ACHN (cell line): ENCODE measurements around the gene GP1BA.
A peak's percentile ranks its signal among the peaks of the same experiment; 100 is the strongest.
"Not testable (repeated sequence)": the region's sequence is repeated elsewhere in the genome, so short reads cannot be mapped to it uniquely, and the experiment has no call there.

Experiments
- DNase-seq: peaks from one replicate; pipeline ENCODE4 v3.0.0-alpha.2; 2015
- in situ Hi-C: cut with HindIII; loops from 2 replicates; pipeline ENCODE4 v1.10.0; 2017; ENCODE audit warnings: low sequenced_read_pairs, low pct_ligation_motif_present, low pct_unique_long_range_greater_than_20kb

GP1BA gene

DNA sequence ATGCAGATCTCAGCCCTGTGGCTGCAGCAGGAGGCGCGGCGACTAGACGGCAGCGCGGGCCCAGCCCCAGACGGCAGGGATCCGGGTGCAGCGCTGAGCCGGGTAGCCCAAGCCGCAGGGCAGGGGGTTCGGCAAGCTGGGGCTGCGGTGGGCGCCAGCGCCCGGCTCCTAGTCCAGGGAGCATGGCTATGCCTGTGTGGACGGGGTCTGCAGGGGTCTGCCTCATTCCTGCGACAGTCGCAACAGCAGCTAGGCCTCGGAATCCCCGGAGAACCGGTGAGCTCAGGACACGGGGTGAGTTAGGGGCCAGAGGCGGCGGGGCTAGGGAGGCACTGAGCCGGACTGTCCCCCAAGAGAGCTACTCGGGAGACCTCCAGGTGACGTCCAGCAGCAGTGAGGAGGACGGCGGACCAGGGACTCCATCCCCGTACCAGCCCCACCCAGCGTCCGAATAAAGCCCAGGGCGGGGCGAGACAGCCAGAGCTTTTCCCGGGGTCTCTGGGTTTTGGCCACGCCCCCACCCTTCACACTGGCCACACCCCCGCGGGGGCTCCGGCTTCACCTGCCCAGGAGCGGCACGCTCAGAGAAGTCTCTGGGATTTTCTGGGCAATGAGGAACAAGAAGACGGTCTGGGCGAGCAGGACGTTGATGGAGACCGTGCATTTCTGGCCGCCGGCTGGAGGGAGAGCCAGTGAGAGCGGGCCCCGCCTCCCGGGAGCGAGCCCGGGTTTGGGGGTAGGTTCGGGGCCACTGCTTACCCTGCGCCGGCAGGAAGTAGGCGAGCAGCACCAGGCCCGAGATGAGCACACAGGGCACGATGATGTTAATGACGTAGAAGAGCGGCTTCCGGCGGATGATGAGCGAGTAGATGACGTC is 31.6 kb upstream of the GP1BA start:
- in situ Hi-C loops, result no loop called here
- no peak for DNase-seq

DNA sequence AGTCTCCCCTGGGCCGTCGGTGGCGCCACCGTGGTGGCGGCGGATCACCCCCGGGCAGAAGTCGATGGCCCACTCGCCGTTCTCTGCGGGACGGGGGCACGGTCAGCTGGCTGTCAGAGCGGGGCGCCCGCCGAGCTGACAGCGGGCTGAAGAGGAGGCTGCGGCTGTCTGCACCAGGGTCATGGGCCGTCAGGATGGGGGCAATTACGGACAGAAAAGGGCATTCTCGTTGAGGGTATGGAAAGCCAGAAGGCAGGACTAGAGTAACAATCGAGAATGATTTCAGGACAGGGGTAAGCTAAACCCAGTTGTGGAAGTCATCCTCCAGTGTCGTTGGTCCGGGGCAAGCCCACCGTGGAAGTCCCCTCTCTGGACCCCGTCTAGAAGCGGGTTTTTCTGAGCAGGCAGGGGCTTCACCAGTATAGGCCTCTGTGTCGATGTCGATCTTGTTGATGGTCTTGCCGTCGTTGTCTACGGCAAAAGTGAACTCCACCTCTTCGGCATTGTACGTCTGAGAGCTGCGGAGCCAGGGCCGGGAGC is 30.9 kb upstream of the GP1BA start:
- no peak for DNase-seq
- in situ Hi-C loops, result no loop called here

DNA sequence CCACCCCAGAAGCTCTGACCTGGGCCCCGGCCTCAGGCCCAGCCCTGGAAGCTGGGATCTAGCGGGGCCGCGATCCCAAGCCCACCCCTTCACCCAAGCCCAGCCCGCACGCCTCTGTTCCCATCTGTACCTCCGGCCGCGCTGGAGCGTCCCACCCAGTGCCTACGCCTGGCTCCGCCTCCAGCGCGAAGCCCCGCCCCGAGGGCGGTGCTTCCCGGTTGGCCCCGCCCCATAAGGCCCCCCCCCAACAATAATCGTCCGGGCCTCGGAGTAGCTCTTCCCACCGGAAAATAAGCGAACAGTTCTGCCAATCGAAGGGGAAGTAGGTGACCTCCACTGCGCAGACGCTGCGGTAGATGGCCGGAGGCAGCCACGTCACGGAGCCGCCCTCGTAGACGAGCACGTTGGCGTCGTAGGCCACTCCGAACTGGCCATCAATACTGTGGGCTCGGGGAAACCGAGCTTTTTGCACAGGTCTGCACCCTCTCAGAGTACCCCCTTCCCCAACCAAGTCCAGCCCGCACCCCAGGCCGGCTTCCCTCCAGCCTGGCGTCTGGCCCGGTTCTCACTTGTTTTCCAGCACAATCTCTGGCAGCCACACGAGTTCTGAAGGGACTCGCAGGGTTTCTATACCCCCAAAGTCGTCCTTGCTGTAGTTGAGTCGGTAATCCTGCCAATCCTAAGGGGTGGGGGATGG is 30.3 kb upstream of the GP1BA start:
- in situ Hi-C loops, result no loop called here
- no peak for DNase-seq

DNA sequence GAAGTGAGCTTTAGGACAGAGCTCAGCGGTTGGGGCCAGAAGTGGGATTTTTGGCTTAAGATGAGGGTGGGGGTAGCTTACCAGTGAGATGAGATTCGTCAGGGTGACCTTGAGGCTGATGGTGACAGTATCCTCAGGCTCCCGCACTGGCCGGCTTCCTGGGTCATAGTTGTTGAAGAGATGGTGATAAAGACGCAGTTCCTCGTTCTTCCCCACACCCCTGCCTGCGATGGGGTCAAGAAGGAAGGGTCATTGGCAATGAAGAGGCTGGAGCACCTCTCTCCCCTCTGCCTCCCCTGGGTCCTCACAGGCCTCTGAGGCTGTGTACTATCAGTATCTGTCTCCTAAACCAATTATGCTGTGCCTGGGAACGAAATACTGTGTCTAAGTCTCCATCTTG is 29.5 kb upstream of the GP1BA start:
- in situ Hi-C loops, result no loop called here
- no peak for DNase-seq

DNA sequence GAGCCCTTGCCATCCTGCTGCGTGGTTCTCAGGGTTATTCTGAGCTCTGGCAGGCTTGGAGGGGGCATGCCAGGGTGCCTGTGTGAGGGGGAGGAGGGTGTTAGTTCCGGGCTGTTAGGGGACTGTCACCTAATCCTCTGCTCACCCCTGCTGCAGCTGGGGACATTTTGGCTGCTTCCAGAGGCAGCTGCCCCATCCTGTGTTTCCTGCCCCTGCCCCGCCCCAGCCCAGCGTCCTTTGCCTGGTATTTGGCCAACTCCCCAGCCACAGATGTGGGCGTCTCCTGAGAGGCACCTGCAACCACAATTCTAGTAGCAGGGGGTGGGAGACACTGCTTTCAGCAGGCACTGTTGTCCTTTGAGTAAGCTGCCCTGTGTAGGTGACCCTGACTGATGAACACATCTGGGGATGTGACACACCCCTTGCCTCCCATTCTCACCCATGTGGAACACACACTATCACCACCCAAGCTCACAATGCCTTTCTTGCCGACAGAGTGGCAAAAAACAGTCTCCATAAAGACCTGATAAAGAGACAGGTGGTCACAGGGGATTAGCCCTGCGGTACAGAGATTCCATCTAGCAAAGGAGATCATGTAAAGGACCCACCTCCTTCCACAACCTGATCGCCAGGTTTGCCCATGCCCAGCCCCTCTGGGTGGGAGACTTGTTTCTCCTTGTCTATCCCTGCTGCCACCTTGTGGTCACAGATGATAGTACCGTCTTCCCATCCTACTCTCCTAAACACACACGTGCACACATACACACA is 28.8 kb upstream of the GP1BA start, which contains the start of gene CHRNE:
Gene CHRNE, minus strand, starts transcription at position 48 of the 768 bp plus-strand sequence. Its CDS starts 35 bp downstream, at position 13.
- DNase-seq, result peak; percentile 76
- in situ Hi-C loops, result no loop called here

DNA sequence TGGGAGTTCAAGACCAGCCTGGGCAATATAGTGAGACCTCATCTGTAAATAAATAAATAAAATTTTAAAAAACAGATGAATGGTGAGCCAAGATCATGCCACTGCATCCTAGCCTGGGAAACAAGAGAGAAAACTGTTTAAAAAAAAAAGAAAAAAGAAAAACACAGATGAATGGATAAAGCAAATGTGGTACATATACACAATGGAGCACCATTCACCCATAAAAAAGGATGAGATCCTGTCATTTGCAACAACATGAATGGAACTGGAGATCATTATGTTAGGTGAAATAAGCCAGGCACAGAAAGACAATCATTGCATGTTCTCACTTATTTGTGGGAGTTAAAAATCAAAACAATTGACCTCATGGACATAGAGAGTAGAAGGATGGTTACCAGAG is 25.4 kb upstream of the GP1BA start:
- DNase-seq, in situ Hi-C loops: not testable (repeated sequence)

DNA sequence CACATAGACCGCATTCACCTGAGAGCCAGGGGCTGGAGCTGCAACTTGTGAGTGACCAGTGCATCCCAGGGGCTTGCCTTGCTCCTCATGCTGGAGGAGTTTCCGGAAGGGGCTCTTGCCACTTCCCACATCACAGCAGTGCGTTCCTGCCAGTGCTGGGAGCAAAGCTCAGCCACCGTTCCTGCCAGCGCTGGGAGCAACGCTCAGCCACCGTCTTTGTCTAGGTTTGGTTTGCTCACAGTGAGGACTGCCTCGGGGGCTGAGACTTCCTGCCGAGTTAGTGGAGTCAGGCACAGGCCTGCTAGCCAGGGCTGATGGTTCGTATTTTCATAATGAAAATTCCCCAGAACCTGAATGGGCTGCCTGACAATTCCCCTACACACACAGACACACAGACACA is 23.8 kb upstream of the GP1BA start:
- in situ Hi-C loops, result no loop called here
- DNase-seq, result no peak

DNA sequence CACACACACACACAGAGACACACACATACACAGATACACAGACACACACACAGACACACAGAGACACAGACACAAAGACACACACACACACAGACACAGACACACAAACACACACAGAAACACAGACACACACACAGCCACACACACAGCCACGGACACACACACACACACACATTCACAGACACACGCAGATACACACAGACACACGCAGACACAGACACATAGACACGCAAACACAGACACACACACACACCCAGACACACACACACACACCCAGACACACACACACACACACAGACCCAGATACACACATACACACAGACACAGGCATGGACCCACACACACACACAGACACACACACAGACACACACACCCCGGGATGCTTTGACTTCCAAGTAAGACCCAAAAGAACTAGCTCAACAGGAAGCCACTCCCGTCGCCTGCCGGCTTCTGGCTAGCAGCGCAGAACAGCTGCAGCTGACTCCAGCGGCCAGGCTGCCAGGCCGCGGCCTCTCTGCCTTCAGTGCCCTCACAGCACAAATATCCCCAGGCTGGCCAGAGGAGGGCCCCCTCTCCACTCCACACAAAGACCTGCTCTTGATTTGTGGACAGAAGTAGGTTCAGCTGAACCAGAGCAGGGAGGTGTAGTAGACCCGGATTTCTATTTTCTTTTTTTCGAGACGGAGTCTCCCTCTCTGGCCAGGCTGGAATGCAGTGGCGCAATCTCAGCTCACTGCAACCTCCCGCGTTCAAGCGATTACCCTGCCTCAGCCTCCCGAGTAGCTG is 23.2 kb upstream of the GP1BA start:
- DNase-seq, result peak; percentile 87
- in situ Hi-C loops, result no loop called here

DNA sequence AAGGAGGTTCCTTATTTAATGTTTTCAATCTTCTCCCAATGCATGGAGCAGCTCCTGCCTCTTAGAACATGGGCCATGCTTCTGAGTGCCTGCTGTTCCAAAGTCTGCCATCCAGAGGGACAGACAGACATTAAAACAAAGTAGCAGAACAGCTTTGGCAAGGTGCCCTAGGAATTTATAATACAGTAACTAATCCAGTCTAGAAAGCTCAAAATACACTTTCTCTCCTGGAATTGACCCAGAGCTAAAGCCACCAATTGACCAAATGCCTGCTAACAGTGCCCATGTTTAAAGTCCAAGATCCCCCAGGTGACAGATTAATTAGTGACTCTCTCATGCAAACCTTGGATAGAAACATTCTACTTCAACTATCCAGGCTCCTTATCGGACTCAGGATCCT is 18.1 kb upstream of the GP1BA start:
- DNase-seq, result peak; percentile 20
- in situ Hi-C loops, result no loop called here

DNA sequence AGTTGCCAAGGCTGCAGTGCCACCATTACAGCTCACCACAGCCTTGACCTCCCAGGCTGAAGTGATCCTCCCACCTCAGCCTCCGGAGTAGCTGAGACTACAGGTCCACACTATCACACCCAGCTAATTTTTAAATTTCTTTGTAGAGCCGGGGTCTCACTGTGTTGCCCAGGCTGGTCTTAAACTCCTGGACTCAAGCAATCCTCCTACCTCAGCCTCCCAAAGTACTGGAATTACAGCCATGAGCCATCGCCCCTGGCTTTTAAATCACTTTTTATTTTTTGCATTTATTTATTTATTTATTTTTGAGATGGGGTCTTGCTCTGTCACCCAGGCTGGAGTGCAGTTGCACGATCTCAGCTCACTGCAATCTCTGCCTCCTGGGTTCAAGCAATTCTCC is 17.5 kb upstream of the GP1BA start:
- DNase-seq, in situ Hi-C loops: not testable (repeated sequence)

DNA sequence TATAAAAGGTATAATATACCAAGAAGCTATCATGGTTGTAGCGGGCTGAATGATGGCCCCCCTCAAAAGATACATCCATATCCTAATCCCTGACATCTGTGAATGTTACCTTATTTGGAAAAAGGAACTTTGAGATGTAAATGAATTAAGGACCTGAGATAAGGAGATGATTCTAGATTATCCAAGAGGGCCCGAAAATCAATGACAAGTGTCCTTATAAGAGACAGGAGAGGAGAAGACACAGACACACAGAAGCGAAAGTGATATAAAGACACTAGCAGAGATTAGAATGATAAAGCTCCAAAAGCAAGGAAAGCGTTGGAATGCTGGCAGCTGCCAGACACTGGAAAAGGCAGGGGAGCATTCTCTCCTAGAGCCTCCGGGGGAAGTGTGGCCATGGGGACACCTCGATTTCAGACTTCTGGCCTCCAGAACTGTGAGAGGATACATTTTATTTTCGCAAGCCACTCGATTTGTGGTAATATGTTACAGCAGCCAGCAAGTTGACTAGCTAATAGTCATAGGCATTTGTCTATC is 12.5 kb upstream of the GP1BA start:
- no peak for DNase-seq
- in situ Hi-C loops, result no loop called here

DNA sequence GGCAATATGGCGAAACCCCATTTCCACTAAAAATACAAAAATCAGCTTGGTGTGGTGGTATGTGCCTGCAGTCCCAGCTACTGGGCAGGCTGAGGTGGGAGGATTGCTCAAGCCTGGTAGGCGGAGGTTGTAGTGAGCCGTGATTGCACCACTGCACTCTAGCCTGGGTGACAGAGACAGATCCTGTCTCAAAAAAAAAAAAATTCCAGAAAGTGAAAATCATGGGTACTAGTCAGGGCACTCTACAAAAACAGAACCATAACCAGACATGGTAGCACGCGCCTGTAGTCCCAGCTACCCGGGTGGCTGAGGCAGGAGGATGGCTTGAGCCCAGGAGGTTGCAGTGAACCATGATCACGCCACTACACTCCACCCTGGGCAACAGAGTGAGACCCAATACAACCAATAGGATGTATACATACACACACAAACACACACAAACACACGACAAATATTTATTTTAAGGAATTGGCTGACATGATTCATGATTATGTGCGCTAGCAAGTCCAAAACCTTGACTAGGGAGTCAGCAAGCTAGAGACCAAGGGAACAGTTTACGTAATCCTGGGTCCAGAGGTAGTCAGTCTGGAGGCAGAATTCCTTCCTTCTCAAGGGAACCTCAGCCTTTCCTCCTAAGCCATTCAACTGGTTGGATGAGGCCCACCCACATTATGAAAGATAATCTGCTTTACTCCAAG is 11.6 kb upstream of the GP1BA start:
- in situ Hi-C loops, result no loop called here
- no peak for DNase-seq

DNA sequence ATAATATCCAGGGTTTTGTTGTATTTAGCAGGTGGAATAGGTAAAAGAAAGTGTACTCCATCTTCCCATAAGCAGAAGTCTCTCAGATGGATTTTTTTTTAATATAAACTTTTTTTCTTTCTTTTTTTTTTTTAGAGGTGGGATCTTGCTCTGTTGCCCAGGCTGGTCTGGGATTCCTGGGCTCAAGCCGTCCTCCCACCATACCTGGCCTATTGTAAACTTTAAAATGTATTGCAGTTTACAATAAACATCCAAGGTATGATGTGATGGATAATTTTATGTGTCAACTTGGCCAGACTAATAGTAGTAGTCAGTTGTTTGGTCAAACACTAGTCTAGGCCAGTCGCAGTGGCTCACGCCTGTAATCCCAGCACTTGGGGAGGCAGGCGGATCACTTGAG is 10.8 kb upstream of the GP1BA start:
- DNase-seq, result no peak
- in situ Hi-C loops, result no loop called here

DNA sequence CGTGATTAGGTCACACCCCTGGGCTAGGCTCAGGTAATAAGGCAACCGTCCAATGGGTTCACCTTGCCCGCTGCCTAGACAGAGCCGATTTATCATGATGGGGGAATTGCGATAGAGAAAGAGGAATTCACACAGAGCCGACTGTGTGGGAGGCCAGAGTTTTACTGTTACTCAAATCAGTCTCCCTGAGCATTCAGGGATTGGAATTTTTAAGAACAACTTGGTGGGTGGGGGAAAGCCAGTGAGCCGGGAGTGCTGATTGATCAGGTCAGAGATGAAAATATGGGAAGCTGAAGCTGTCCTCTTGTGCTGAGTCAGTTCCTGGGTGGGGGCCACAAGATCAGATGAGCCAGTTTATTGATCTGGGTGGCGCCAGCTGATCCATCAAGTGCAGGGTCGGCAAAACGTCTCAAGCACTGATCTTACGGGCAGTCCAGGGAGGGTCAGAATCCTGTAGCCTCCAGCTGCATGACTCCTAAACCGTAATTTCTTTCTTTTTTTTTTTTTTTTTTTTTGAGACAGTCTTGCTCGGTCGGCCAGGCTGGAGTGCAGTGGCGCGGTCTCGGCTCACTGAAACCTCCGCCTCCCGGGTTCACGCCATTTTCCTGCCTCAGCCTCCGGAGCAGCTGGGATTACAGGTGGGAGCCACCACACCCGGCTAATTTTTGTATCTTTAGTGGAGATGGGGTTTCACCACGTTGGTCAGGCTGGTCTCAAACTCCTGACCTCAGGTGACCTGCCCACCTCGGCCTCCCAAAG is 5.3 kb upstream of the GP1BA start:
- in situ Hi-C loops, DNase-seq: not testable (repeated sequence)

DNA sequence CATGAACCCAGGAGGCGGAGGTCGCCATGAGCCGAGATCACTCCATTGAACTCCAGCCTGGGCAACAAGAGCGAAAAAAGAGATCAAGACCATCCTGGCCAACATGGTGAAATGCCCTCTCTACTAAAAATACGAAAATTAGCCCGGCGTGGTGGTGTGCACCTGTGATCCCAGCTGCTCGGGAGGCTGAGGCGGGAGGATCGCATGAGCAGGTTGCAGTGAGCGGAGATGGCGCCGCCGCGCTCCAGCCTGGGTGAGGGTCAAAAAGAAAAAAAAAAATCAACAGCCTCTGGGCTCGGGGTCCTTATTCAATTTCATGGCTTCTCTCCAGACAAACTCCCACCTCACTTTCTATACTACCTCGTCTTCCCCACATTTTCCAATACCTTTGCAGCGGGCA is 3.2 kb upstream of the GP1BA start:
- no peak for DNase-seq
- in situ Hi-C loops, result no loop called here

DNA sequence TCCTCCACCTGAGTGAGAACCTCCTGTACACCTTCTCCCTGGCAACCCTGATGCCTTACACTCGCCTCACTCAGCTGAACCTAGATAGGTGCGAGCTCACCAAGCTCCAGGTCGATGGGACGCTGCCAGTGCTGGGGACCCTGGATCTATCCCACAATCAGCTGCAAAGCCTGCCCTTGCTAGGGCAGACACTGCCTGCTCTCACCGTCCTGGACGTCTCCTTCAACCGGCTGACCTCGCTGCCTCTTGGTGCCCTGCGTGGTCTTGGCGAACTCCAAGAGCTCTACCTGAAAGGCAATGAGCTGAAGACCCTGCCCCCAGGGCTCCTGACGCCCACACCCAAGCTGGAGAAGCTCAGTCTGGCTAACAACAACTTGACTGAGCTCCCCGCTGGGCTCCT is 679 bp downstream of the GP1BA start:
- DNase-seq, result no peak
- in situ Hi-C loops, result no loop called here

DNA sequence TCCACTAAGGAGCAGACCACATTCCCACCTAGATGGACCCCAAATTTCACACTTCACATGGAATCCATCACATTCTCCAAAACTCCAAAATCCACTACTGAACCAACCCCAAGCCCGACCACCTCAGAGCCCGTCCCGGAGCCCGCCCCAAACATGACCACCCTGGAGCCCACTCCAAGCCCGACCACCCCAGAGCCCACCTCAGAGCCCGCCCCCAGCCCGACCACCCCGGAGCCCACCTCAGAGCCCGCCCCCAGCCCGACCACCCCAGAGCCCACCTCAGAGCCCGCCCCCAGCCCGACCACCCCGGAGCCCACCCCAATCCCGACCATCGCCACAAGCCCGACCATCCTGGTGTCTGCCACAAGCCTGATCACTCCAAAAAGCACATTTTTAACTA is 1.6 kb downstream of the GP1BA start:
- in situ Hi-C loops, result no loop called here

More for the DNA sequence above, 1.6 kb downstream of the GP1BA start:
- DNase-seq, result no peak
